T-helper 2 cell (primary cell): ENCODE measurements around the gene SPACA6.
"Not testable (repeated sequence)": the region's sequence is repeated elsewhere in the genome, so short reads cannot be mapped to it uniquely, and the experiment has no call there.

Source experiments
- DNase-seq, 5 experiments: peaks; one replicate each; pipeline versions ENCODE4 v3.0.0 to v3.0.0-alpha.2; 2012 to 2022

Gene SPACA6

DNA sequence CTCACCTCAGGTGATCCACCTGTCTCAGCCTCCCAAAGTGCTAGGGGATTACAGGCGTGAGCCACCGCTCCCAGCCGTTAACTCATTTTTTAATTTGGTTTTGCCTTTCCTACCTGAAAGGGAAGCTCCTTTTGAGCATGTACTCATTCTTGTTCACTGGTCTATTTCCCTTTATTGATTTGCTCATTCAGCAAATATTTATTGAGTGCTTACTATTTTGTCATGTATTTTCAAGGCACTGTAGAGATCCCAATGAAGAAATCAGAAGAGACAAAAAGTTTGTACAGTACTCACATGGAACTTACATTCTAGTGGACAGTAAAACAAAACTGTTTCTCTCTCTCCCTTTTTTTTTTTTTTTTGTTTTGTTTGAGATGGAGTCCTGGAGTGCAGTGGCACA, 13.8 kb downstream of the SPACA6 start:
- no peak for DNase-seq

- no peak for DNase-seq
Observed at GRCh38 chr19:51708811-51709210, 15.7 kb downstream of the SPACA6 start.

DNA sequence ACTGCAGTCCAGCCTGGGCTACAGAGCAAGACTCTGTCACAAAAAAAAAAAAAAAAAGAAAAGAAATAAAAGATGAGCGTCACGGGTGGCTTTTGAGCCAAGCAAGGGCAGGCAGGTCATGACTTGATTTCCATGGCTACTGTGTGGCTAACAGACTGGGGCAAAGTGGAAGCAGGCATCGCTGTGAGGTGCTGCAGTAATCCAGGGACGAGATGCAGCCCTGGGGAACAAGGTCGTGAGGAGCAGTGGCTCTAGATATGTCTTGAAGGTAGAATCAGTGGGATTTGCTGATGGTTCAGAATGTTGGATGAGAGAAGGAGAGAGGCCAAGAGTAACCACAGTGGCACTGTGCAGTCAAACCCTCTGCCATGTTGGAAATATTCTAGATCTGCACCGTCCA, 16.4 kb downstream of the SPACA6 start:
- no peak for DNase-seq

GRCh38 chr19:51710163-51710562, 17.0 kb downstream of the SPACA6 start:
- DNase-seq, result no peak

GRCh38 chr19:51711702-51712101, 18.6 kb downstream of the SPACA6 start:
- DNase-seq, result no peak

GRCh38 chr19:51712461-51713081, 19.4 kb downstream of the SPACA6 start:
- DNase-seq, result peak in 1 of 5 experiments; percentile 38

DNA sequence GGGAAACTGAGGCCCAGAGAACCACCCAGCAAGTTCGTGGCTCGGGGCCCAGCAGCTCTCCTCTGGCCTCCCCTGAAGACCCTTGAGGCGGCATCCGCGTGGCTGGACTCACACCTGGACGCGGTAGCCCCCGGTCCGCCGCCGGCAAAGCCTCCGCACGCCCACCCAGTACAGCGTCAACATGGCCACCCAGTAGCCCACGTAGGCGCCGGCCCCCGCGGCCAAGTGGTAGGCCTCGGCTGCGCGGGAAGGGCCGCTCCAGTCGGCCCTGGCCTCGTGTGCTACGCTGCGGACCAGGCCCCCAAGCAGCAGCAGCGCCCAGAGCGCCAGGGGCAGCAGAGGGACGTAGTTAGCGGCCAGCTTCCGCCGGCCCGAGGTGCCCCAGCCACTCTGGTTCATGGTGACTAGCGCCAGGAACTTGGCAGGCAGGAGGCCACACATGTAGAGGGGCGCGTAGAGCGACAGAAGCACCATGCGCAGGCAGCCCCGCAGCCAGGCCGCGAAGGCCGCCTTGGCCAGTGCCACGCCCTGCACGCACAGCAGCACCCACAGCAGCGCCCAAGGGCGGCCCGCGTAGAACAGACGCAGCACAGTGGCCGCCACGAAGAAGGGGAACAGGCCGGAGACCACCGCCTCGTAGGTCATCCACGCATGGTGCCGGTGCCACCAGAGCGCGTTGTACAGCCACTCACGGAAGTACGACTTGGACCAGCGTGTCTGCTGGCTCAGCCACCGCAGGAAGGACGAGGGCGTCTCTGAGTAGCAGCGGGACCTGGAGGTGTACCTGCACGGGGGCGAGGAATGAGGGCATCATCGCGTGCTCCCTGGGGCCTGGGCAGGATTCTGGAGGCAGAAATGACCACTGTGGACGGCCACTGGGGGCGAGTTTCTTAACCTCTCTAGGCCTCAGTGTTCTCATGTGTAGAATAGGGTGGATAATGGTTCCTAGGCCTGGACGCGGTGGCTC, 20.5 kb downstream of the SPACA6 start:
- no peak for DNase-seq

DNA sequence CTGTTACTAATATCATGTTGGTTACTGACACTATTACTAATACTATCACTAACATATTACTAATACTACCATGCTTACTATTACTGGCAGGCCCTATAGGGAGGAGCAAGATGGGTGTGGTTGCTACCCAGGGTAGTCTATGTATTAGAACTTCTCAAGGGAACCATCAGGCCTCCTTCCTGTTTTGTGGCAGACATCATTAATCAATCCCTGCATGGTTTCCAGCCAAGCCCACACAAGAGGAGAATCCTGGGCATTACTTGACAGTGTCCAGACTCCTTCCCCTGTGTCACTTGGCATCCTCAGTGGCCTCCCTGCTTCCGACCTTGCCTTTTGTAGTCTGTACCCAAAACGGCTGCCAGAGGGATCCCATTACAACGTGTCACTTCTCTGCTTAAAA, 21.7 kb downstream of the SPACA6 start:
- no peak for DNase-seq

DNA sequence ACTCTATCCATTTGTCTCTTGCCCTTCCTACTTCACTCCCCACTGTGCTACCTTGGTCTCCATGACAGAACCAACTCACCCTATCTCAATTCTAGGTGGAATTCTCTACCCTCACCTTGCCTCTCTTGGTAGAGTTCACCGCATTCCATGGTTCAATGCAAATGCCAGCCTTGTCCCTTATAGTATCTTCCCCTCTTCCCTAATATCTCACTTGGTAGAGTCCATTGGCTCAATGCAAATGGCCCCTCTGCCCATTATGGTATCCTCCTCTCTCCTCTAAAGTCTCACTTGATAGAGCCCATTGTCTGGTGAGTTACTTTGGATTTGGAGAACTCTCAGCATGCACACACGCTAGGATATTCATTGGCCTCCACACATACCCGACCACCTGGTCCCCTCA, 22.7 kb downstream of the SPACA6 start:
- DNase-seq, result no peak

GRCh38 chr19:51716925-51717324, 23.8 kb downstream of the SPACA6 start:
- no peak for DNase-seq

GRCh38 chr19:51719251-51719988, 26.3 kb downstream of the SPACA6 start:
- DNase-seq, result no peak

- no peak for DNase-seq
Observed at GRCh38 chr19:51721905-51722304, 28.8 kb downstream of the SPACA6 start.

DNA sequence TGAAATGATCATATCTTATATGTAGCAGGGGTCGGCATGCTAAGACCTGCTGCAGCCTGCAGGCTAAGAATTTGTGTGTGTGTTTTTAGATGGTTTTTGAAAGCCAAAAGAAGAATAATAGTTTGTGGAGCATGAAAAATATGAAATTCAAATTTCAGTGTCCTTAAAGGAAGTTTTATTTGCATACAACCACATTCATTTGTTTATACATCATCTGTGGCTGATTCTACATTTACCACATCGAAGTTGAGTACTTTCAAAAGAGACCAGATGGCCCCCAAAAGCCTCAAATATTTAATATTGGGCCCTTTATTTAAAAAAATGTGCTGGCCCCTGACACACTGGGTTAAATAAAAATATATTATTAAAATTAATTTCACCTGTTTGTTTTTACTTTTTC, 29.4 kb downstream of the SPACA6 start:
- no peak for DNase-seq

GRCh38 chr19:51724543-51724942, 31.4 kb downstream of the SPACA6 start:
- no peak for DNase-seq

DNA sequence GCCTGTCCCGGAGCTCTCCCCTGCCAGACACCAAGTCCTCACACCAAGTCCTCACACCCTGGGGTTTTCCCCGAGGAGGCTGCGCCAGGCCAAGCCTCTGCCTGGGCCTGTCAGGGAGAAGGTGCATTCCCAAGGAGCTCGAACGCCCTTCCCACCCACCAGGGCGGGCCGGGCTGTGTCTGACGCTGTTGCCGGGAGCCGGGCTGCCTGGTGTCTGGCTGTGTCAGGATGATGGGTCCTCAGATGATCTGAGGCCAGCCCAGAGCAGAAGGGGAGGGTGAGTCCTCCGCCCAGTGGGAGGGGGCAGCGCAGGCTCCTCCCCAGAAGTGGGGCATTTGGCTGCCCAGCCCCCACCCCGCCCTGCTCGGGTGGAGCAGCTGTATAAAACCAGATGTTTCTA, 32.9 kb downstream of the SPACA6 start:
- no peak for DNase-seq

- no peak for DNase-seq
Observed at GRCh38 chr19:51727349-51727880, 34.3 kb downstream of the SPACA6 start.

DNA sequence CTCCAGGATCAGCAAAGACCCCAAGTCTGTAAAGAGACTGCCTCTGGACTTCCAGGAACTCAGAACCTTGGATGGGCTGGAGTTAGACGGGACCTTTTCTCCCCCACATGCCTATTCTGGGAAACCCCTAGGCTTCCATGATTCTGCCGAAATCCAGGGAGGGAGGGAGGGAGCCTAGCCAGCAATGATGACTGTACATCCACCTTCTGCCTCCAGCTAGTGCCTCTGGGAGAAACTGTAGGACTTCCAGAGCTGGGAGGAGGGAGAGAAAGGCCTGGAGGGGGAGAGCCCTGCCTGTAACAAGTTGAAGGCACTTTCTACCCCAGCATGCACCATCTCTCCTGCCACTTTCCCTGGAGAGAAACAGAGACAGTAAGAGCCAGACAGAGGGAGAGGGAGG, 36.7 kb downstream of the SPACA6 start:
- DNase-seq, result no peak

DNA sequence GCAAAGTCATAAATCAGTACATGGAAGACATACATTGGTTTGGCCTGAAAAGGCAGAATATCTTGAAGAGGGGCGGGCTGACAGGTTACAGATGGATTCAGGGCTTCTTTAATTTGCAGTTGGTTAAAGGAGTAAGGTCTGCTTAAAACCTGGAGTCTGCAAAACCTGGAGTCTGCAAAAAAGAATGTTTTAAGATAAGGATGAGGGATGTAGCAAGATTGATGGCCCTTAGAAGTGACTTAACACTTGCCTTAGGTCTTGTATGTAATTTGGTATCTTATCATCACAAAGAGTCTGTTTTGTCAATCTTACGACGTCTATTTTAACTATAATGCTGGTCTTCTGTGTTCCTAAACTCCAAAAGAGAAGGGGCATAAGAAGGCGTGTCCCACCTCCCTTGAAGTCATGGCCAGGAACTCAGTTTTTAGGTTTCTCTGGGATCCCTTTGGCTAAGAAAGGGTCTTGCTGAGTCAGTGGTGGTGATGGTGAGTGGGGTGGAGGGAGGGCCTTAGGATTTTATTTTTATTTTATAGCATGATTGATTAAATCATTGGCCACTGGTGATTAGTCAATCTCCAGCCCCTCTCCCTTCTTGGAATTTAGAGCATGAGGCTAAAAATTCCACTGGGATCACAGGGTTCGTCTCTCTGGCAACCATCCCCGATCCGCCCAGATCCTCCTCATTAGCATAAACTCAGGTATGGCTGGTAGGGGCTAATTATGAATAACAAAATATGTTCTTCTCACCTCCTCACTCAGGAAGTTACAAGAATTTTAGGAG, 40.8 kb downstream of the SPACA6 start:
- DNase-seq, result no peak

- no peak for DNase-seq
Observed at GRCh38 chr19:51735759-51736449, 42.8 kb downstream of the SPACA6 start.

GRCh38 chr19:51737389-51737788, 44.3 kb downstream of the SPACA6 start:
- no peak for DNase-seq

DNA sequence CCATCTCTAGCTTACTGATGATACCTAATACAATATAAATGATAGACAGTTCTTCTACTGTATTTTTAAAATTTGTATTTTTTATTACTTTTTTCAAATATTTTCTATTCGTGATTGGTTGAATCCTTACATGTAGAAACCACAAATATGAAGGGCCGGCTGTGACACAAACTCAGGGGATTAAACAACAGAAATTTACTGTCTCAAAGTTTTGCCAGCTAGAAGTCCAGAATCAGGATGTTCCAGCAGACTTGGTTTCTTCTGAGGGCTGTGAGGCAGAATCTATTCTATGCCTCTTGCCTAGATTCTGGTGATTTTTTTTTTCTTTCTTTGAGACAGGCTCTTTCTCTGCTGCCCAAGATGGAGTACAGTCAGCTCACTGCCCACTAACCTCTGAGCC, 44.8 kb downstream of the SPACA6 start:
- no peak for DNase-seq

DNA sequence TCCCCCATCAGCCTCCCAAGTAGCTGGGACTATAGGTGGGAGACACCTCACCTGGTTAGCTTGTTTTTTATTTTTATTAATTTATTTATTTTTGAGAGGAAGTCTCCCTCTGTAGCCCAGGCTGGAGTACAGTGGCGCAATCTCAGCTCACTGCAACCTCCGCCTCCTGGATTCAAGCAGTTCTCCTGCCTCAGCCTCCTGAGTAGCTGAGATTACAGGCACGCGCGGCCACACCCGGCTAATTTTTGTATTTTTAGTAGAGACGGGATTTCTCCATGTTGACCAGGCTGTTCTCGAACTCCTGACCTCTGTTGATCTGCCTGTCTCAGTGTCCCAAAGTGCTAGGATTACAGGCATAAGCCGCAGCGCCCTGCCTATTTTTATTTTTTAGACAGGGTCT, 45.4 kb downstream of the SPACA6 start:
- DNase-seq, result not testable (repeated sequence)
